Adrenal gland (tissue), 5 donors: Measurements from ENCODE around the gene GAK.

Source experiments
- POLR2A ChIP-seq, 2 donors: fragments of 450-650 bp; IDR thresholded peaks; one replicate each; pipeline ENCODE4 v1.6.1; 2017; ENCODE audit warnings: antibody characterized with exemption in 2 of 2, mild to moderate bottlenecking in 2 of 2, moderate library complexity in 1 of 2
- TF ChIP-seq, protein P1 (sequence below), 6 experiments: fragments of 450-650 bp in 4 of 6; fragments of 200-600 bp in 2 of 6; sonication (generic) in 1 of 6; IDR thresholded peaks; 1 replicate in 5 of 6; 2 replicates in 1 of 6; pipeline versions ENCODE4 v1.5.1 to v1.8.0; 2016 to 2021; ENCODE audit warnings: antibody characterized with exemption in 6 of 6, mild to moderate bottlenecking in 2 of 6, moderate library complexity in 1 of 6
- donor health status: DM: no; HTN: no; CAD: no.

- TF ChIP-seq, protein P1, sequence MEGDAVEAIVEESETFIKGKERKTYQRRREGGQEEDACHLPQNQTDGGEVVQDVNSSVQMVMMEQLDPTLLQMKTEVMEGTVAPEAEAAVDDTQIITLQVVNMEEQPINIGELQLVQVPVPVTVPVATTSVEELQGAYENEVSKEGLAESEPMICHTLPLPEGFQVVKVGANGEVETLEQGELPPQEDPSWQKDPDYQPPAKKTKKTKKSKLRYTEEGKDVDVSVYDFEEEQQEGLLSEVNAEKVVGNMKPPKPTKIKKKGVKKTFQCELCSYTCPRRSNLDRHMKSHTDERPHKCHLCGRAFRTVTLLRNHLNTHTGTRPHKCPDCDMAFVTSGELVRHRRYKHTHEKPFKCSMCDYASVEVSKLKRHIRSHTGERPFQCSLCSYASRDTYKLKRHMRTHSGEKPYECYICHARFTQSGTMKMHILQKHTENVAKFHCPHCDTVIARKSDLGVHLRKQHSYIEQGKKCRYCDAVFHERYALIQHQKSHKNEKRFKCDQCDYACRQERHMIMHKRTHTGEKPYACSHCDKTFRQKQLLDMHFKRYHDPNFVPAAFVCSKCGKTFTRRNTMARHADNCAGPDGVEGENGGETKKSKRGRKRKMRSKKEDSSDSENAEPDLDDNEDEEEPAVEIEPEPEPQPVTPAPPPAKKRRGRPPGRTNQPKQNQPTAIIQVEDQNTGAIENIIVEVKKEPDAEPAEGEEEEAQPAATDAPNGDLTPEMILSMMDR (IDR thresholded peaks at IDR 0.05), result no peak
- no peak for TF ChIP-seq POLR2A (IDR thresholded peaks at IDR 0.05)
Measured at GRCh38 chr4:844752-845232, 87.3 kb downstream of the GAK start.
